ENCODE results near the gene CBFB. TPM values are rescaled to one million over a fixed set of nuclear protein-coding genes. Genes with fewer than 3 reads are reported as not detected.

The CBFB gene
- polyA plus RNA-seq, 1 donor from 2014 or later: 32.6 TPM

DNA sequence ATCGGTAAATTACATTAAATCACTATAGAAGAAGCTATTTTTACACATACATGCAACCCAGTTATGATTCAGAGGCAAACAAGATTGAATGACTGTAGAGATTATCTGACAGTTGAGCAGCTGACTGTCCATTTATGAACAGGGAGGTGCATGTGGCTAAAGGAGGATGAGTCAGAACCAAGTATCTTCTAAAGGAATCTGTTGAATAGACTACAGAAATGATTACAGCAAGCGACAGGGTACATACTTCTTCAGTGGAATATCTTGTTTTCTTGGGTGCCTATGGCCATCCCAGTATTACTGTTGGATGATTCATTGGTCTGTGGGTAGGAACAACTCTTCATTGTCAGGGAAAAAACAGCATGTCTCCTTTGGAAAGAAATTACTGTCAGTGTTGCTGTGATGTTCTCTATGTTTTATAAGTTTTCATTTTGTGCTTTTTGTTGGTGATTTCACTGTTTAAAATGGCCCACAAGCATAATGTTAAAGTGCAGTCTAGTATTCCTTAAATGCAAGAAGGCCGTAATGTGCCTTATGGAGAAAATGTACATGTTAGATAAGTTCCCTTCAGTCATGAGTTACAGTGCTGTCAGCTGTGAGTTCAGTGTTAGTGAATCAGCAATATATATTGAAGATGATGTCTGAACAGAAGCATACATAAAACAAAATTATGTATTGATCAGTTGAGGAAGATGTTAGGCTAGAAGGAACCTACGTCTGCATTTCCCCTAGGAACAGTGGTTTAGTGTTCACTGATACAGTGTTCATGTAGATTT, 27.0 kb downstream of the CBFB start:
- no peak overlapping the region for H3K4me3 ChIP-seq (ENCODE audit: low read length)
- H3F3A ChIP-seq (ENCODE audit: insufficient read depth, low read length, poor library complexity, severe bottlenecking): no peaks in the 10 kb centered on the region
- H3K27me3 ChIP-seq (ENCODE audit: insufficient read depth, low read depth, low read length): no peaks in the 10 kb centered on the region
- H3K9me3 ChIP-seq (ENCODE audit: low read length): no peaks in the 10 kb centered on the region
- no peaks in the 10 kb centered on the region for H3K79me2 ChIP-seq (replicated peaks; ENCODE audit: insufficient read depth, low read length)
- H3K36me3 ChIP-seq (ENCODE audit: insufficient read depth, low read length): no peaks in the 10 kb centered on the region
- H4K20me1 ChIP-seq (ENCODE audit: insufficient read depth): no peaks in the 10 kb centered on the region
- H3K4me2 ChIP-seq (ENCODE audit: low read length): no peak overlapping the region
- H2AFZ ChIP-seq (ENCODE audit: low read depth, low read length): no peak overlapping the region
- TF ChIP-seq RAD21 (conservative IDR thresholded peaks at IDR 0.05): no peak
- no peak for TF ChIP-seq SMC3 (conservative IDR thresholded peaks at IDR 0.05; ENCODE audit: poor library complexity)
- no peak for TF ChIP-seq REST (IDR thresholded peaks at IDR 0.05; ENCODE audit: borderline replicate concordance)
- no peak for TF ChIP-seq TAF1 (IDR thresholded peaks at IDR 0.05; ENCODE audit: low read depth)
- TF ChIP-seq EP300 (conservative IDR thresholded peaks at IDR 0.05; ENCODE audit: poor library complexity, severe bottlenecking): no peak
- no peak for TF ChIP-seq POLR2AphosphoS5 (IDR thresholded peaks at IDR 0.05)
- H3K27ac ChIP-seq (ENCODE audit: low read length): no peak overlapping the region
- H3K9me2 ChIP-seq (ENCODE audit: insufficient read depth, low read length): no peaks in the 10 kb centered on the region
- H3K9ac ChIP-seq (ENCODE audit: low read length): no peak overlapping the region

- no peak overlapping the region for H3K4me2 ChIP-seq (ENCODE audit: low read length)
- H3K4me3 ChIP-seq (ENCODE audit: low read length): no peak overlapping the region
- peaks cover 7% of the 10 kb centered on the region for H3K36me3 ChIP-seq (ENCODE audit: insufficient read depth, low read length)
- H3K27ac ChIP-seq (ENCODE audit: low read length): no peak overlapping the region
- H3K9me2 ChIP-seq (ENCODE audit: insufficient read depth, low read length): no peaks in the 10 kb centered on the region
- TF ChIP-seq TAF1 (IDR thresholded peaks at IDR 0.05; ENCODE audit: low read depth) (no peak), RAD21 (conservative IDR thresholded peaks at IDR 0.05) (no peak), MXI1 (conservative IDR thresholded peaks at IDR 0.05; ENCODE audit: poor library complexity, severe bottlenecking) (no peak), EZH2 (IDR thresholded peaks at IDR 0.05; ENCODE audit: borderline replicate concordance, insufficient read depth, low read length, poor library complexity, severe bottlenecking) (no peak), EP300 (conservative IDR thresholded peaks at IDR 0.05; ENCODE audit: poor library complexity, severe bottlenecking) (no peak), SMC3 (conservative IDR thresholded peaks at IDR 0.05; ENCODE audit: poor library complexity) (no peak), POLR2AphosphoS5 (IDR thresholded peaks at IDR 0.05) (no peak), CTCF (IDR thresholded peaks at IDR 0.05; ENCODE audit: poor library complexity, severe bottlenecking) (no peak), REST (IDR thresholded peaks at IDR 0.05; ENCODE audit: borderline replicate concordance) (no peak)
- no peak overlapping the region for H3K9ac ChIP-seq (ENCODE audit: low read length)
- H3K79me2 ChIP-seq (replicated peaks; ENCODE audit: insufficient read depth, low read length): no peaks in the 10 kb centered on the region
- H3K27me3 ChIP-seq (ENCODE audit: insufficient read depth, low read depth, low read length): no peaks in the 10 kb centered on the region
- H3F3A ChIP-seq (ENCODE audit: insufficient read depth, low read length, poor library complexity, severe bottlenecking): no peaks in the 10 kb centered on the region
- no peak overlapping the region for H2AFZ ChIP-seq (ENCODE audit: low read depth, low read length)
- H3K9me3 ChIP-seq (ENCODE audit: low read length): no peaks in the 10 kb centered on the region
- H4K20me1 ChIP-seq (ENCODE audit: insufficient read depth): no peaks in the 10 kb centered on the region
These were observed 34.1 kb downstream of the CBFB start for GRCh38 chr16:67063008-67063407.
